Smooth muscle cell (in vitro differentiated cells): ENCODE data around the gene TBC1D14. TPM values are rescaled to one million over a fixed set of nuclear protein-coding genes. Genes with fewer than 3 reads are reported as not detected.

Source experiments
- DNase-seq: peaks from one replicate; lab custom pipeline; 2025; ENCODE audit not compliant: unreplicated experiment; lab: John Stamatoyannopoulos, UW
- H2AFZ ChIP-seq: fragments of 200-600 bp; sonication (generic); 2 replicates; pipeline ENCODE4 v1.6.0; 2016; ENCODE audit warnings: antibody characterized with exemption, low read depth, mild to moderate bottlenecking
- H3F3A ChIP-seq: fragments of 200-600 bp; sonication (generic); 2 replicates; pipeline ENCODE4 v1.6.0; 2017; ENCODE audit warnings: antibody characterized with exemption, low read depth
- H3K27ac ChIP-seq: fragments of 200-600 bp; sonication (generic); 2 replicates; pipeline ENCODE4 v1.5.1; 2016; ENCODE audit warnings: low read depth, mild to moderate bottlenecking
- H3K27me3 ChIP-seq: fragments of 200-600 bp; sonication (generic); 2 replicates; pipeline ENCODE4 v1.6.1; 2016; ENCODE audit warnings: low read depth, mild to moderate bottlenecking
- H3K36me3 ChIP-seq: fragments of 200-600 bp; sonication (generic); 2 replicates; pipeline ENCODE4 v1.5.1; 2016; ENCODE audit warnings: low read depth
- H3K4me1 ChIP-seq: fragments of 200-600 bp; sonication (generic); 2 replicates; pipeline ENCODE4 v1.5.1; 2016; ENCODE audit warnings: low read depth
- H3K4me2 ChIP-seq: fragments of 200-600 bp; sonication (generic); 2 replicates; pipeline ENCODE4 v1.6.0; 2016; ENCODE audit warnings: mild to moderate bottlenecking
- H3K4me3 ChIP-seq: fragments of 200-600 bp; sonication (generic); 2 replicates; pipeline ENCODE4 v1.5.1; 2016; ENCODE audit warnings: mild to moderate bottlenecking
- H3K79me2 ChIP-seq: fragments of 200-600 bp; sonication (generic); 2 replicates; pipeline ENCODE4 v1.6.0; 2016; ENCODE audit warnings: low read depth, mild to moderate bottlenecking
- H3K9ac ChIP-seq: fragments of 200-600 bp; sonication (generic); 2 replicates; pipeline ENCODE4 v1.6.0; 2016; ENCODE audit warnings: low read depth
- H3K9me3 ChIP-seq: fragments of 200-600 bp; sonication (generic); replicated peaks from 2 replicates; pipeline ENCODE4 v1.5.1; 2016; ENCODE audit warnings: low read depth
- H4K20me1 ChIP-seq: fragments of 200-600 bp; sonication (generic); 2 replicates; pipeline ENCODE4 v1.6.0; 2016; ENCODE audit warnings: low read depth
- CTCF ChIP-seq: fragments of 200-600 bp; sonication (generic); IDR thresholded peaks from 2 replicates; pipeline ENCODE4 v1.5.1; 2017; ENCODE audit warnings: borderline replicate concordance, mild to moderate bottlenecking, antibody characterized with exemption; ENCODE audit not compliant: insufficient read depth, poor library complexity, severe bottlenecking
- WGBS: methylation state at CpG from one replicate; pipeline ENCODE4 v1.1.7; 2016; ENCODE audit warnings: low lambda C conversion rate; 5-methylcytosine and 5-hydroxymethylcytosine counted together
- polyA plus RNA-seq: library from polyadenylated mRNA; unstranded; fragments of >200 nt; fragmentation: Nextera tagmentation; extraction: Ambion mirVana; gene quantifications from 2 replicates; pipeline ENCODE4 v1.2.1, GENCODE V29; 2016
- total RNA-seq: library from RNA; depleted of rRNA; stranded (reverse); fragments of >200 nt; gene quantifications from 2 replicates; pipeline ENCODE4 v1.2.3, GENCODE V29; 2014

The TBC1D14 gene
- total and polyA plus RNA-seq, 2 experiments from 2014 or later: 13.0 to 24.4 TPM

GRCh38 chr4:6945052-6945409, 35.4 kb downstream of the TBC1D14 start:
- no peak for TF ChIP-seq CTCF
- Histone ChIP-seq H3K27me3 (no peaks in the 10 kb centered on the region), H3K4me2 (no peak overlapping the region)

GRCh38 chr4:6946497-6946896, 36.9 kb downstream of the TBC1D14 start:
- Histone ChIP-seq H2AFZ (no peak overlapping the region), H3K27ac (no peak overlapping the region), H4K20me1 (no peaks in the 10 kb centered on the region), H3F3A (peaks cover 11% of the 10 kb centered on the region), H3K79me2 (no peaks in the 10 kb centered on the region), H3K4me1 (peaks cover 23% of the 10 kb centered on the region), H3K9ac (no peak overlapping the region), H3K4me2 (no peak overlapping the region), H3K9me3 (no peaks in the 10 kb centered on the region), H3K36me3 (no peaks in the 10 kb centered on the region), H3K27me3 (no peaks in the 10 kb centered on the region), H3K4me3 (no peak overlapping the region)
- no peak for TF ChIP-seq CTCF
- 96% methylated on average over 7 of the region's 7 CpGs for WGBS
- DNase-seq: no peak

More at GRCh38 chr4:6945052-6945409, 35.4 kb downstream of the TBC1D14 start:
- WGBS: 100% methylated on average over 2 of the region's 2 CpGs
- H4K20me1 ChIP-seq: no peaks in the 10 kb centered on the region
- no peak overlapping the region for H3K4me3 ChIP-seq
- peaks cover 3% of the 10 kb centered on the region for H3K79me2 ChIP-seq
- H3K36me3 ChIP-seq: no peaks in the 10 kb centered on the region
- peaks cover 28% of the 10 kb centered on the region for H3K4me1 ChIP-seq
- no peak for DNase-seq
- no peak overlapping the region for H3K9ac ChIP-seq
- peaks cover 22% of the 10 kb centered on the region for H3F3A ChIP-seq
- no peak overlapping the region for H2AFZ ChIP-seq
- no peaks in the 10 kb centered on the region for H3K9me3 ChIP-seq
- H3K27ac ChIP-seq: peak overlapping the region; percentile 95

GRCh38 chr4:6948134-6948460, 38.5 kb downstream of the TBC1D14 start:
- Histone ChIP-seq H3K27me3 (no peaks in the 10 kb centered on the region), H3K9ac (no peak overlapping the region), H3K4me2 (no peak overlapping the region), H3K4me1 (peaks cover 11% of the 10 kb centered on the region), H3K36me3 (no peaks in the 10 kb centered on the region), H4K20me1 (no peaks in the 10 kb centered on the region), H3F3A (peaks cover 7% of the 10 kb centered on the region), H3K27ac (no peak overlapping the region), H3K79me2 (no peaks in the 10 kb centered on the region), H3K9me3 (no peaks in the 10 kb centered on the region), H3K4me3 (no peak overlapping the region), H2AFZ (no peak overlapping the region)
- no peak for TF ChIP-seq CTCF
- 94% methylated on average over 3 of the region's 3 CpGs for WGBS
- no peak for DNase-seq

GRCh38 chr4:6951880-6952381, 42.3 kb downstream of the TBC1D14 start:
- no peak for TF ChIP-seq CTCF
- Histone ChIP-seq H3K4me2 (no peak overlapping the region), H3K4me3 (no peak overlapping the region), H2AFZ (no peak overlapping the region), H3K9ac (no peak overlapping the region), H3K79me2 (no peaks in the 10 kb centered on the region), H3K9me3 (no peaks in the 10 kb centered on the region), H4K20me1 (no peaks in the 10 kb centered on the region), H3K27me3 (no peaks in the 10 kb centered on the region), H3K36me3 (no peaks in the 10 kb centered on the region), H3F3A (no peaks in the 10 kb centered on the region), H3K4me1 (peaks cover 18% of the 10 kb centered on the region), H3K27ac (no peak overlapping the region)
- 76% methylated on average over 13 of the region's 13 CpGs for WGBS
- DNase-seq: no peak
